CD4-positive, alpha-beta T cell (primary cell): ENCODE data around the gene TMEFF2. TPM values are rescaled to one million over a fixed set of nuclear protein-coding genes. Genes with fewer than 3 reads are reported as not detected.

Experiments used
- ATAC-seq: fragments of 200-7000 bp; cut with Tn5 transposase; one replicate; pipeline ENCODE4 v1.10.0; 2022; ENCODE audit warnings: mild to moderate bottlenecking; ENCODE audit not compliant: poor library complexity
- CTCF ChIA-PET: fragments of 350-600 bp; sonication (Branson Sonifier 250); formaldehyde crosslinking; loops from one replicate; lab custom pipeline; 2021; ENCODE audit warnings: antibody characterized with exemption, inconsistent platforms; lab: Charles Lee
- POLR2A ChIA-PET: fragments of 350-600 bp; sonication (Branson Sonifier 250); formaldehyde crosslinking; loops from one replicate; lab custom pipeline; 2021; ENCODE audit warnings: antibody characterized with exemption, inconsistent platforms; lab: Charles Lee
- DNase-seq, 14 experiments: peaks; one replicate each; pipeline ENCODE4 v3.0.0-alpha.2; 2013 to 2020; ENCODE audit warnings: mixed read lengths in 2 of 14
- H3K27ac ChIP-seq, 2 donors: one replicate each; pipeline versions ENCODE4 v1.5.1 to v1.7.0; 2013; ENCODE audit warnings: low read length in 2 of 2, low read depth in 1 of 2, mild to moderate bottlenecking in 1 of 2
- H3K27me3 ChIP-seq, 2 experiments: 1 replicate in 1 of 2; 2 replicates in 1 of 2; pipeline versions ENCODE4 v1.6.1 to v1.7.0; 2013; ENCODE audit warnings: low read length in 2 of 2, control low read depth in 1 of 2, mild to moderate bottlenecking in 1 of 2, moderate library complexity in 1 of 2; ENCODE audit not compliant: insufficient read depth in 2 of 2, control insufficient read depth in 1 of 2
- H3K36me3 ChIP-seq: one replicate; pipeline ENCODE4 v1.6.1; 2013; ENCODE audit warnings: low read length, control low read depth; ENCODE audit not compliant: insufficient read depth
- H3K4me1 ChIP-seq: one replicate; pipeline ENCODE4 v1.6.1; 2013; ENCODE audit warnings: low read length, control low read depth; ENCODE audit not compliant: insufficient read depth
- H3K4me3 ChIP-seq: one replicate; pipeline ENCODE4 v1.5.1; 2013; ENCODE audit warnings: mild to moderate bottlenecking, low read length, moderate library complexity
- H3K9me3 ChIP-seq, 2 experiments: 1 replicate in 1 of 2; 2 replicates in 1 of 2; pipeline versions ENCODE4 v1.6.1 to v1.7.0; 2013; ENCODE audit warnings: low read length in 2 of 2, mild to moderate bottlenecking in 2 of 2, control low read depth in 1 of 2, moderate library complexity in 1 of 2; ENCODE audit not compliant: control insufficient read depth in 1 of 2, insufficient read depth in 1 of 2
- H3K27ac Mint-ChIP-seq: one replicate; pipeline ENCODE4 v1.8.0; 2020; ENCODE audit warnings: mixed read lengths
- H3K27me3 Mint-ChIP-seq: one replicate; pipeline ENCODE4 v1.8.0; 2021; ENCODE audit warnings: mixed read lengths
- H3K36me3 Mint-ChIP-seq: one replicate; pipeline ENCODE4 v1.8.0; 2021; ENCODE audit warnings: low read depth, mixed read lengths
- H3K4me1 Mint-ChIP-seq: one replicate; pipeline ENCODE4 v1.8.0; 2021; ENCODE audit warnings: low read depth, mixed read lengths
- H3K4me3 Mint-ChIP-seq: one replicate; pipeline ENCODE4 v1.8.0; 2020; ENCODE audit warnings: mild to moderate bottlenecking, mixed read lengths
- H3K9me3 Mint-ChIP-seq: one replicate; pipeline ENCODE4 v1.8.0; 2020; ENCODE audit warnings: mixed read lengths
- intact Hi-C, 2 experiments: fragments of 100-400 bp; cut with DNase I in 1 of 2; cut with micrococcal nuclease in 1 of 2; formaldehyde crosslinking; loops; one replicate each; pipeline versions ENCODE4 v1.15.1 to v1.9.0; 2023 to 2025; cut with DNase I, micrococcal nuclease
- total RNA-seq, 174 experiments: library from RNA in 2 of 174; stranded (reverse) in 2 of 174; gene quantifications; one replicate each; pipeline ENCODE4 v1.2.3 and lab custom pipeline; 2021 to 2026
- TF ChIP-seq, protein P1 (sequence below): fragments of 200-600 bp; IDR thresholded peaks from one replicate; pipeline ENCODE4 v1.8.0; 2022; ENCODE audit warnings: antibody characterized with exemption, mild to moderate bottlenecking

The TMEFF2 gene
- total RNA-seq, 2 experiments from 2014 or later, result not detected

DNA sequence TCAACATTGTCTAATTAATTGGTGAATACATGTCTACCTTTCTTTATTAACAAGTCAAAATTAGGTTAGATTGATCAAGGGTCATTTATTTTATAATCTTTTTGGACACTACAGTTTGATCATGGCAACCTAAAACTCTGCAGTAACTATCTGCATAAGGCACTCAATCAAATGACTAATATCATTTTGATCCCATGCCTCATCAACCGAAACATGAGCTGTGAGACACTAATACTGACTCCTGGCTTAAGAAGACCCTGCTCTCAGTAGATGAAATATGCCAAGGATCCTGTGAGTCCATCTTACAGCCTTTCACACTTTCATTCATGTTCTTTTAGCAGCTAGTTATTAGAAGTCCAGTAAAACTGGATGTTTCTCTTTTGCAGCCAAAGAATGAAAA, 178.5 kb downstream of the TMEFF2 start:
- intact Hi-C loops, result no loop called here
- ChIA-PET POLR2A (no interaction called here), CTCF (no interaction called here)
- Histone ChIP-seq H3K27ac (no peak overlapping the region), H3K36me3 (no peaks in the 10 kb centered on the region), H3K9me3 (no peaks in the 10 kb centered on the region), H3K4me3 (no peak overlapping the region), H3K27me3 (no peaks in the 10 kb centered on the region), H3K4me1 (no peaks in the 10 kb centered on the region)
- H3K4me1 Mint-ChIP-seq, result no peaks in the 10 kb centered on the region
- no peak overlapping the region for H3K27ac Mint-ChIP-seq
- ATAC-seq, result no peak
- TF ChIP-seq, protein P1, sequence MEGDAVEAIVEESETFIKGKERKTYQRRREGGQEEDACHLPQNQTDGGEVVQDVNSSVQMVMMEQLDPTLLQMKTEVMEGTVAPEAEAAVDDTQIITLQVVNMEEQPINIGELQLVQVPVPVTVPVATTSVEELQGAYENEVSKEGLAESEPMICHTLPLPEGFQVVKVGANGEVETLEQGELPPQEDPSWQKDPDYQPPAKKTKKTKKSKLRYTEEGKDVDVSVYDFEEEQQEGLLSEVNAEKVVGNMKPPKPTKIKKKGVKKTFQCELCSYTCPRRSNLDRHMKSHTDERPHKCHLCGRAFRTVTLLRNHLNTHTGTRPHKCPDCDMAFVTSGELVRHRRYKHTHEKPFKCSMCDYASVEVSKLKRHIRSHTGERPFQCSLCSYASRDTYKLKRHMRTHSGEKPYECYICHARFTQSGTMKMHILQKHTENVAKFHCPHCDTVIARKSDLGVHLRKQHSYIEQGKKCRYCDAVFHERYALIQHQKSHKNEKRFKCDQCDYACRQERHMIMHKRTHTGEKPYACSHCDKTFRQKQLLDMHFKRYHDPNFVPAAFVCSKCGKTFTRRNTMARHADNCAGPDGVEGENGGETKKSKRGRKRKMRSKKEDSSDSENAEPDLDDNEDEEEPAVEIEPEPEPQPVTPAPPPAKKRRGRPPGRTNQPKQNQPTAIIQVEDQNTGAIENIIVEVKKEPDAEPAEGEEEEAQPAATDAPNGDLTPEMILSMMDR, result no peak
- no peaks in the 10 kb centered on the region for H3K27me3 Mint-ChIP-seq
- no peaks in the 10 kb centered on the region for H3K9me3 Mint-ChIP-seq
- DNase-seq, result no peak
- no peaks in the 10 kb centered on the region for H3K36me3 Mint-ChIP-seq
- no peak overlapping the region for H3K4me3 Mint-ChIP-seq

DNA sequence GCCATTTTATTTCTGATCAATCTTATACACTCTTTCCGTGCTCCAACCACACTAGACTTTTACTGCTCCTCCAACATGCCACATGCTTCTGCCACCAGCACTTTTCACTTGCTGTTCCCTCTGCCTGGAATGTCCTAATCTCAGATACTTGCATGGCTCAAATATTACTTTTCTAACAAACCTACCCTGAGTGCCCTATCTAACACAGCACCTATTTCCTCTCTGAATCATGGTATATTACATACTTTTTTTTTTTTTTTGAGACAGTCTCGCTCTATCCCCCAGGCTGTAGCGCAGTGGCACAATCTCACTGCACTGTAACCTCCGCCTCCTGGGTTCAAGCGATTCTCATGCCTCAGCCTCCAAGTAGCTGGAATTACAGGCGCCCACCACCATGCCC, 181.5 kb downstream of the TMEFF2 start:
- intact Hi-C loops, result no loop called here
- H3K36me3 Mint-ChIP-seq, result no peaks in the 10 kb centered on the region

DNA sequence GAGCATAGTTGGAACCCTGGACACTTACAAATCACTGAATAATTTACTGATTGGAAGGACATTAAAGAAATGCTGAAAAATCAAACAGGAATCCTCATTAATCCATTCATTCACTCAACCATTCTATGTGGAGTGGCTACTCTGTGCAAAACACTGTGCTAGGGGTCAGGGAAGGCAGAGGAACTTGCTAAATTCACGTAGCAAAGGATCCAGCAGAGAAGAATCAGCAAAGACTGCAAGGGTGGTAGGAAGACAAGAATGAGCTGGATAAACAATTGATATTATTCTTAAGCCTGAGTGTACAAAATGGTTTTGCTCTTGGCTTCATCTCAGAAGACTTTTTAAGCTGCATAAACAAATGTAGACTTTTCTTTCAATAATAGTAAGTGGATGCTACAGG, 183.5 kb downstream of the TMEFF2 start:
- H3K36me3 ChIP-seq, result no peaks in the 10 kb centered on the region
- Mint-ChIP-seq H3K36me3 (no peaks in the 10 kb centered on the region), H3K4me3 (no peak overlapping the region), H3K4me1 (no peaks in the 10 kb centered on the region), H3K27ac (no peak overlapping the region), H3K27me3 (peaks cover 4% of the 10 kb centered on the region), H3K9me3 (no peaks in the 10 kb centered on the region)
- POLR2A ChIA-PET, result no interaction called here
- H3K4me3 ChIP-seq, result no peak overlapping the region
- no peaks in the 10 kb centered on the region for H3K4me1 ChIP-seq
- no peak for DNase-seq
- TF ChIP-seq, protein P1, result no peak
- H3K9me3 ChIP-seq, result no peaks in the 10 kb centered on the region
- ATAC-seq, result no peak
- intact Hi-C loops, result no loop called here
- H3K27ac ChIP-seq, result no peak overlapping the region
- no peaks in the 10 kb centered on the region for H3K27me3 ChIP-seq
- CTCF ChIA-PET, result interaction anchor here (1.0 kb wide), 1 partner anchor 10 kb away, joined by 3 read pairs; no protein-coding TSS in a partner anchor

More for the DNA sequence above, 181.5 kb downstream of the TMEFF2 start:
- DNase-seq, result no peak
- no peak overlapping the region for H3K4me3 Mint-ChIP-seq
- no peaks in the 10 kb centered on the region for H3K9me3 Mint-ChIP-seq
- H3K27me3 Mint-ChIP-seq, result no peaks in the 10 kb centered on the region
- TF ChIP-seq, protein P1, result no peak
- POLR2A ChIA-PET, result no interaction called here
- H3K27ac ChIP-seq, result no peak overlapping the region
- H3K27ac Mint-ChIP-seq, result no peak overlapping the region
- no peaks in the 10 kb centered on the region for H3K4me1 Mint-ChIP-seq
- no peaks in the 10 kb centered on the region for H3K27me3 ChIP-seq
- no peaks in the 10 kb centered on the region for H3K9me3 ChIP-seq
- H3K36me3 ChIP-seq, result no peaks in the 10 kb centered on the region
- no peak for ATAC-seq
- CTCF ChIA-PET, result no interaction called here
- no peaks in the 10 kb centered on the region for H3K4me1 ChIP-seq
- H3K4me3 ChIP-seq, result no peak overlapping the region
